NCI-H146 treated with DMSO at 0.1 percent for 48 hours (cell line): ENCODE results near the gene FGF12.

ENCODE experiments used
- DNase-seq: peaks from one replicate; lab custom pipeline; 2025; ENCODE audit not compliant: unreplicated experiment; lab: John Stamatoyannopoulos, UW

The FGF12 gene

GRCh38 chr3:192273001-192273696 lies 454.2 kb downstream of the FGF12 start:
- no peak for DNase-seq

DNA sequence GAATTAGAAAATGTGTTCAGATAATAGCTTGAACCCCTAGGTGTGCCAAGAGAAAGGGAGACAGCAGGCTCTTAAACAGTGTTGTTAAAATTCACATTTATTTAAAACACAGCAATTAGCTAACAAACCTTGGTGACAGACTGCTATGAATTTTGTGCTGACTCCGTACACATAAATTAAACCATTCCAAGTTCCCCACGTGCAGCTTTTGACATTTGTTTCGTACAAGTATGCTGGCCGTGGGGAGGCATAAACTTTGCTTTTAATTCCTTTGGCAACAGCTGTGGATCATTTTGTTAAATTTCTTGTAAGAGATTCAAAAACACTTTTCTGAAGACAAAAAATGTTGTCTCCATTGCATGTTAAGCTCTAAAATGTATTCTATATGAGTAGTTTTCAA lies 465.3 kb downstream of the FGF12 start:
- no peak for DNase-seq

- DNase-seq, result no peak
Observed at GRCh38 chr3:192261135-192261534, 466.2 kb downstream of the FGF12 start.

- DNase-seq, result no peak
Observed at GRCh38 chr3:192260116-192261010, 467.0 kb downstream of the FGF12 start.

DNA sequence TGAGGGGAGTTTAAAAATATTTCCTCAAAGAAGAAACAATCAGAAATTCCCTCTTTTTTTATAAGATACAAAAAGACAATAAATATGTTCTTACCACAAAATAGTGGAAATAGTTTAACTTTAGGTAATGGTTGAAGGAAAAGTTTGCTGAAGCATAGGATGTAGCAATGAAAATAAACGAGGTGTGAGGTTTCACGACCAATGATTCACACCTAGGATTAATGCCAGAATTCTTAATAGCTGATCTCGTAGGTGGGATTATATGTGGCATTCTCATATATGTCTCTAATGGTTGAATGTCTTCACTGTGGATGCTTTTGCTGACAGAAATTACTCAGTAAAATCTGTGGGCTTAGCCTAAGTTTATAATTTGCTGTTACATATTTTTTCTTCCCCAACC lies 467.7 kb downstream of the FGF12 start:
- DNase-seq, result no peak

- DNase-seq, result no peak
Observed at GRCh38 chr3:192258721-192259120, 468.6 kb downstream of the FGF12 start.

GRCh38 chr3:192255839-192256238 lies 471.5 kb downstream of the FGF12 start:
- DNase-seq, result no peak

- no peak for DNase-seq
Observed at GRCh38 chr3:192253138-192253887, 474.0 kb downstream of the FGF12 start.

- no peak for DNase-seq
Observed at GRCh38 chr3:192249516-192249915, 477.8 kb downstream of the FGF12 start.

- DNase-seq, result no peak
Observed at GRCh38 chr3:192246847-192247559, 480.3 kb downstream of the FGF12 start.

DNA sequence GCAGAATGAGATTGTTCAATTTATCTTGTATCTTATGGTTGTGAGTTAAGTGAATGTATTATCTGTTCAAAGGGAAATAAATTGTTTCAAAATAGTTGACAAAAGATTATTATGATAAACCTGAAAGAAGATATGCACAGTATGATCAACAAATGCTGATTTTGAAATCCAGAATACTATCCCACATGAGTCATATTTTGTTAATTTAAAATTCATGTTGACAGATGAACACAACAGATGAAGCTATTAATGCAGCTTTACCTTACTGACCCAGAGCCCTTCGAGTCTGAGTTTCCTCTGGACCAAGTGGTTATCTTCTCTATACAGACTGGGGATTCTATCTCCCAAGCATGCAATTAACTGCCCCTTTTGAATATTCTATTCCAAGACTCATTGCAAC lies 482.8 kb downstream of the FGF12 start:
- DNase-seq, result no peak

DNA sequence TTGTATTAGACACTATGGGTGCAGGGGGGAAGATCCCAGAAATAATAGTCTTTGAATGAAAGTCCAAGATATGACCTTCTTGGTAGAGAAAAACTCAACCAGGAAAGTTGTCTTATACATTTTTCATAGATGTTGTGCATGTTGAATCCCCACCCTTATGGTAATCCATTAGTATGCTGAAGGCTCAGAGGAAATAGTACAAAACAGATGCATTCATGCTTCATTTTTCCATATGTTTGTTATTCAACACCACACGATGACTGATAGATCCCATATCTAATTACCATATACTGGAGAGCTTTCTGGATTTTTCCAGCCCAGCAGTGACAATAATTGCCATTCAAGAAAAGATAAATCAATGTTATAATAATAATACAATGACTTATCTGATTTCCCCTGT lies 487.4 kb downstream of the FGF12 start:
- DNase-seq, result no peak

DNA sequence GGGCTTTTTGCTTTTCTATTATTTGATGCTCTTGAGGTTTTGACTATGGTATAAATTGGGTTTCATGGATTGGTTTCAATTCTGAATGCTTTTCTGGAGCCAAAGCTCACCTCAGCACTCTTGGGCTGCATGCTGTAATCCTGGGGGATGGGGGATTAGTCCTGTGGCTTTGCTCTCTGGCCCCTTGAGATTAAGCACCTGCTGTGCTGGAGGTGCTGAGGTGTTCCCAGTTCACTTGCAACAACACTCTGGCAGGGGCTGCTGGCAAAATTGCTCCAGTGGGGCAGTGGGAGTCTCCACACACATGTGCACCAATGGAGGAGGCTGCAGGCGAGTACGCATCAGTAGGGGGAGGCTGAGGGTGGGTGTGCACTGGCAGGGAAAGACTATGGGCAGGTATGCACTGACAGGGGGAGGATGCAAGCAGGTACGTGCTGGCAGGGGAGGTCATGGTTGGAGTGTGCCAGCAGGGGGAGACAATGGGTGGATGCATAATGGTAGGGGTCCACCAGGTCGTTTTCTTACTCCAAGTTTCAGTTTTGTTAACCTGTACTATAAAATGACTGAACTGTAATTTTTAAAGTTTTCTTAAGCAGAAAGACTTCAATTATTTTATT lies 489.2 kb downstream of the FGF12 start:
- no peak for DNase-seq

GRCh38 chr3:192229866-192230265 lies 497.5 kb downstream of the FGF12 start:
- DNase-seq, result no peak

DNA sequence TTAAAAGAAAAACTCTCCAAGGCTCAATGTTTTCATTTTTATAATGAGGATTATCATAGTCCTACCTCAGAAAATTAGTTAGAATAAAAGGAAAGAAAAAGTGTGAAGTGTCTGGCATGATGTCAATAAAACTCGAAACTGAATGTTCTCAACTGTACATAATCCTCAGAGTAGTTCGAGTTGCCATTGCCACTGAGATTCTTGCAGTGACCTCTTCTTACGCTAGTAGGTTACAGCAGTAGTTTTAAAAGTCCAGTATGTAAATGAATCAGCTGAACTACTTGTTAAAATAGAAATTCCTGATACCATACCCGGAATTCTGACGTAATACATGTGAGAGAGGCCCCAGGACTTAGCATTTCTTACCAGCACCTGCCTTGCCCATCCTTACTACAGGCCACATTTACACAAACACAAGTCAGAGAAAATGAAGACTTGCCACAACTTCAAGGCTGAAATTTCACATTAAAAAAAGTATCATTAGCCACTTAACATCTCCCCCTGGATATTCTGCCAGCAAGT lies 502.6 kb downstream of the FGF12 start:
- DNase-seq, result no peak

- peak; percentile 74 for DNase-seq
Observed at GRCh38 chr3:192223815-192224214, 503.5 kb downstream of the FGF12 start.

- DNase-seq, result no peak
Observed at GRCh38 chr3:192220915-192221314, 506.4 kb downstream of the FGF12 start.

DNA sequence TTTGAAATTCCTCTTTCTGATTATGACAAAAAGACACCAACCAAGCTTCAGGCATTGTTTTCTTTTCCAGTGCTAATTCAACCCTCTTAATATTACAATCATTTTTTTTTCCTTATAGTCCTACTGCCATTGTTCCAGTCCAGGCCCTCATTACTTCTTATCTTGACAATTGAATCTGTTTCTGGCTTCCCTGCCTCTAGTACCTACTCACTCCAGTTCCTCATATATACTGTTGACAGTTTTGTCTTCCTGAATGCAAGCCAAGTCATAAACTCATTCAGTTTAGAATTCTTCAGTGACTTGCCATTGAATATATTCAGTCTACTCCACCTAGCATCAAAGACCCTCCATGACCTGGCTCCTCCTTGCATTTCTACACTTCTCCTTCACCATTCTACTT lies 507.4 kb downstream of the FGF12 start:
- DNase-seq, result no peak

GRCh38 chr3:192216067-192216466 lies 511.3 kb downstream of the FGF12 start:
- no peak for DNase-seq

GRCh38 chr3:192212979-192213378 lies 514.4 kb downstream of the FGF12 start:
- no peak for DNase-seq
